Skeletal muscle tissue (tissue), 4 donors: ENCODE measurements around the gene RARRES1. TPM values are rescaled to one million over a fixed set of nuclear protein-coding genes. Genes with fewer than 3 reads are reported as not detected.
"Not testable (repeated sequence)": the region's sequence is repeated elsewhere in the genome, so short reads cannot be mapped to it uniquely, and the experiment has no call there.

Source experiments
- H3K27ac ChIP-seq: one replicate; pipeline ENCODE4 v1.7.0; 2013; ENCODE audit warnings: mild to moderate bottlenecking, low read depth, low read length, inconsistent platforms
- H3K27me3 ChIP-seq, 3 donors: one replicate each; pipeline ENCODE4 v1.7.0; 2013; ENCODE audit warnings: low read length in 3 of 3; ENCODE audit not compliant: control insufficient read depth in 3 of 3, insufficient read depth in 3 of 3
- H3K36me3 ChIP-seq, 3 donors: one replicate each; pipeline ENCODE4 v1.7.0; 2013; ENCODE audit warnings: low read length in 3 of 3; ENCODE audit not compliant: control insufficient read depth in 3 of 3, insufficient read depth in 3 of 3
- H3K4me1 ChIP-seq, 3 donors: one replicate each; pipeline ENCODE4 v1.7.0; 2013; ENCODE audit warnings: low read length in 3 of 3, mild to moderate bottlenecking in 3 of 3; ENCODE audit not compliant: control insufficient read depth in 3 of 3, insufficient read depth in 3 of 3
- H3K4me3 ChIP-seq, 3 donors: one replicate each; pipeline ENCODE4 v1.7.0; 2013; ENCODE audit warnings: low read length in 3 of 3
- H3K9ac ChIP-seq, 3 donors: one replicate each; pipeline ENCODE4 v1.7.0; 2013; ENCODE audit warnings: low read length in 3 of 3, mild to moderate bottlenecking in 3 of 3, moderate library complexity in 2 of 3, low read depth in 1 of 3
- H3K9me3 ChIP-seq, 3 donors: one replicate each; pipeline ENCODE4 v1.7.0; 2013; ENCODE audit warnings: low read length in 3 of 3; ENCODE audit not compliant: control insufficient read depth in 3 of 3
- total RNA-seq: library from RNA; depleted of rRNA; stranded (reverse); fragments of >200 nt; gene quantifications from one replicate; pipeline ENCODE4 v1.2.3, GENCODE V29; 2014
- donor health status: Osteomylitis.

The RARRES1 gene
- total RNA-seq, 1 donor from 2014 or later, result 1.6 TPM

DNA sequence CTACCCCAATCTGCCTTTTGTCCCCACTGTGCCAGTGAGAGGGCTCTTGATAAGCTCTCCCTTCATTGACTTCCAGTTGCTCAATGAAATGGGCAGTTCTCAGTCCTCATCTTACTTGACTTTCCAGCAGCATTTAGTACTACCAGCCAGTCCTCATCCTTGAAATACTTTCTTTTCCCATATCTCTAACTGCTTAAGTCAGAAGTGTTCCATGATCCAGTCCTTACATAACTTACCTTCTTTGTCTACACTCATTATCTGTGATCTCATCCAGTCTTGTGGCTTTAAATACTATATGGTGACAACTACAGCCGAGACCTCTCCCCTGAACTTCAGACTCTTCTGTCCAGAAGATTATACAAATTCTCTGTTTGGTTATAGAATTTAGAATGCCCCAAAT is 28.7 kb downstream of the RARRES1 start:
- H3K27ac ChIP-seq, result no peak overlapping the region
- no peaks in the 10 kb centered on the region for H3K9me3 ChIP-seq
- H3K9ac ChIP-seq, result no peak overlapping the region
- H3K36me3 ChIP-seq, result peaks cover 2 to 7% (median 4%) of the 10 kb centered on the region in 3 donors
- no peaks in the 10 kb centered on the region for H3K27me3 ChIP-seq
- H3K4me3 ChIP-seq, result no peak overlapping the region
- no peaks in the 10 kb centered on the region for H3K4me1 ChIP-seq

DNA sequence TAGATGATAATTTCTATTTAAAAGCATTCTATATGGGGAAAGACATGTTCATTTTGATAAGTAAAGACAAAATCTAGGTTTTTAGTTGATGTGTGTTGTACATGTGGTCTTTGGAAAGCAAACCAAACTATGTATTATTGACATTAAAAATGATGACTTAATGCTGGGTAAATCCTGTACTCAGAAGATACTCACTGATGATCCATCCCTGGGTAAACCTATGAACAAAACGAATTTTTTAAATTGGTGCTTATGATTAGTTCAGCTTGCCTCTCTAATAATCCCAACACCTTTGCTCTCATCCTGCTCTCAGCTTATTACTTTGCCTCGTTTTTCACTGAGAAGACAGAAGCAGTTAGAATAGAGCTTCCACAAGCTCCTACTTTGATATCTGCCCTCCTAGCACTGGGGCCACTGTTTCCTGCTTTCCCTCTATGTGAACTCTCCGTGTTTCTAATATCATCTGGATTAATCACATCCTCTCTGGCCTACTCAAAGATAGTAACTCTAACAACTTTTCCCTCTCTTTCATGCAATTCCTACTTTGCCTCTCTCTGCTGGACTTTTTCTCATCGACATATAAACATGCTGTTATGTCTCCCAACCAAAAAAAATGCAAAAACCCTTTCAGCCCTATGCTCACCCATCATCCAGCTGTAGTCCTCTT is 29.3 kb downstream of the RARRES1 start:
- Histone ChIP-seq H3K36me3 (peaks cover 0 to 3% (median under 1%) of the 10 kb centered on the region in 3 donors), H3K27me3 (no peaks in the 10 kb centered on the region), H3K4me1 (no peaks in the 10 kb centered on the region), H3K9ac (no peak overlapping the region), H3K4me3 (no peak overlapping the region), H3K9me3 (no peaks in the 10 kb centered on the region), H3K27ac (no peak overlapping the region)

DNA sequence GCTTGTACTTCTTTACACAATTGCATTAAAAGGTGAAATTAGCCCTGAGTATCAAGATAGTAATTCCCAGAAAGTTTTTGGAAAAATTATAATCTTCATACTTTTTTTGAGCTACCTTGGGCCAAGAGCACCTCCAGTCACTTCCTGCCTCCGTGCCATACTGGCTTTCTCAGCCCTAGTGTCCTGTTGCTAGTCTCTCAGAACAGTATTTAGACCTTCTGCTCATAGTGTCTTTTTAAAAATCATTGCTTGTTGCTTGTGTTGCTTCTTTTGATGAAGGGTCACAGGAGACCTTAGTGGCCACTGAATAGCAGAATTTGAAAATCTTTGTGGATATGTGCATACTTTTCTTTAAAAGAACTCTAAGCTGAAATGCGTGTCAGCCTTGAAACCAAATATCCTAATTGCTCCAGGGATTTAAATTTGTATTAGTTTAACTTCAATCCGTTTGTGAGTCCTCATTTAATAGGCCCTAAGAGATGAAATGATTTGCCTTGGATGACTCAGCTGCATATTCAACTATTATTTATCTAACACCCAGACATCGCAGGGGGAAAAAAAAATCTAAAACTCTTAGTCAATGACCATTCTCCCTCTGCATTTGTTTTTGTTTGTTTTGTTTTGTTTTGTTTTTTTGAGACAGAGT is 30.7 kb downstream of the RARRES1 start:
- H3K4me3 ChIP-seq, result no peak overlapping the region
- H3K27ac ChIP-seq, result no peak overlapping the region

DNA sequence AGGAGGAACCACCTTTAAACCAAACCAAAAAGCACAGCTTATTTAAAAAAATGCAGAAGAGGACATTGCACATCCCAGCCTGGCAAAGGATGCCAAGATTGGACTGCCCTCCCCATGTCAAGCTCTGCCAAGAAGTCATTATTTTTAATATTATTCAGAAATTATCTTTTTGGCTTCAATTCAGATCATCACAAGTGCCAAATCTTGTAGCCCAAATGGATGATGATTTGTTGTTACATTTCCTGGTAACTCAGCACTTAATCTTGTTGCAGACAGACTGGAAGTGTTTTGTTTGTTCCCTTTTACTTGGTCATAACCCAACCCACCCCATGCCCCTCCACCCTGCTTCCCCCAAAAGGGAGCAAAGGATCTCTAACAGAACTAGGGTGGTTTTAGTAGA is 31.7 kb downstream of the RARRES1 start:
- no peaks in the 10 kb centered on the region for H3K9me3 ChIP-seq
- H3K27me3 ChIP-seq, result no peaks in the 10 kb centered on the region
- no peak overlapping the region for H3K27ac ChIP-seq
- peaks cover 0 to 3% (median 0%) of the 10 kb centered on the region in 3 donors for H3K36me3 ChIP-seq
- H3K4me1 ChIP-seq, result no peaks in the 10 kb centered on the region
- no peak overlapping the region for H3K4me3 ChIP-seq
- no peak overlapping the region for H3K9ac ChIP-seq

More for the DNA sequence above, 30.7 kb downstream of the RARRES1 start:
- peaks cover 0 to 3% (median 0%) of the 10 kb centered on the region in 3 donors for H3K36me3 ChIP-seq
- no peaks in the 10 kb centered on the region for H3K4me1 ChIP-seq
- H3K9ac ChIP-seq, result no peak overlapping the region
- no peaks in the 10 kb centered on the region for H3K9me3 ChIP-seq
- no peaks in the 10 kb centered on the region for H3K27me3 ChIP-seq

DNA sequence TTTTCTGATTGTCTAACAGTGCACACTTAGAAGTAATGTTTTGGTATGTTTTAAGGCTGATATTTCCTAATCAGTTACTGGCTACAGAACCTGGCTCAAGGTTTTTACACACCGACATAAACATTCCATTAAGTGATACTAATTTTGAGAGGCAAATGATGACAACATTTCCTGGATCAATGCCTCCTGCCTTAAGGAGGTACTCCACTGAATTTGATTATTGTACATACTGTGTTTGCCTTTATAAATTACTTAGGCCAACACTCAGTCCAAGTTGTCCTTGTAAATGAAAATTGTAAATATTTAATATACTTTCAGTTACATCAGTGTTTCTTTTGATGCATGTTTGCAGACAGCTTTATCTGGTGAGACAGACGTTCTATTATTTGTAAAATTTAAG is 35.6 kb downstream of the RARRES1 start:
- Histone ChIP-seq H3K4me1 (no peaks in the 10 kb centered on the region), H3K4me3 (no peak overlapping the region), H3K36me3 (peaks cover 4 to 13% (median 7%) of the 10 kb centered on the region in 3 donors), H3K27me3 (no peaks in the 10 kb centered on the region), H3K27ac (no peak overlapping the region), H3K9me3 (no peaks in the 10 kb centered on the region), H3K9ac (no peak overlapping the region)

DNA sequence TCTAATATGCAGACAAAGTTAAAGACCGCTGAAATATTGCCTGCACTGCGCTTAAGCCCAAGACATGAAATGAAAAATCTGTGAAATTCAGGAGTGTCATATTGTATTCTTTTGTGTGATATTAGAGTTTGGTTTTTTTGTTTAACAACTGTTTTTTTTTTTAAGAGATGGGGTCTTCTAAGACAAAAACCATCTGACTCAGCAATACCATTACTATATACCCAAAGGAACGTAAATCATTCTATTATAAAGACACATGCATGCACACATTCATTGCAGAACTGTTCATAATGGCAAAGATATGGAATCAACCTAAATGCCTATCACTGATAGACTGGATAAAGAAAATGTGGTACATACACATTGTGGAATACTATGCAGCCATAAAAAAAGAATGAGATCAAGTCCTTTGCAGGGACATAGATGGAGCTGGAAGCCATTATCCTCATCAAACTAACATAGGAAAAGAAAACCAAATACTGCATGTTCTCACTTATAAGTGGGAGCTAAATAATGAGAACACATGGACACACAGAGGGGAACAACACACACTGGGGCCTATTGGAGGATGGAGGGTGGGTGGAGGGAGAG is 38.3 kb downstream of the RARRES1 start:
- not testable (repeated sequence) for H3K4me3 ChIP-seq, H3K9ac ChIP-seq, H3K27ac ChIP-seq, H3K27me3 ChIP-seq, H3K4me1 ChIP-seq, H3K9me3 ChIP-seq
- H3K36me3 ChIP-seq, result peaks cover 7 to 25% (median 14%) of the 10 kb centered on the region in 3 donors

DNA sequence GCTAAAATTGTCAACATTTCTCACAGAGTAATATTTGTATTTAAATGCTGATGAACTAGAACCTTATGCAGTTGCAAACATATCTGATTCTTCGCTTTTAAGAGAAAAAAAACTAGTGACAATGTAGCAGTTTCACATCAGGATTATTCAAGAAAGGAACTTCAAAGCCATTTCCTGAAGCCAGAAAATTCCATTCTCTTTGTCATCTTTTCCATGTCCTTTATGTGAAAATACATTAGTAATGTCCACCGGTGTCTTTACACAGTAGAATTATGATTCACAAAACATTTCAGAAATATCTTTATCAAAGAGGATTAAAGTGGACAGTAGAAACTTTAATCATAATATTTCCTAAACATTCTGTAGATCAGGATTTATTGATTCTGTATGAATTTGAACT is 47.1 kb downstream of the RARRES1 start:
- Histone ChIP-seq H3K9me3 (no peaks in the 10 kb centered on the region), H3K4me3 (no peak overlapping the region), H3K27ac (no peak overlapping the region), H3K9ac (no peak overlapping the region), H3K36me3 (peaks cover 0 to 12% (median 3%) of the 10 kb centered on the region in 3 donors), H3K4me1 (no peaks in the 10 kb centered on the region), H3K27me3 (no peaks in the 10 kb centered on the region)

DNA sequence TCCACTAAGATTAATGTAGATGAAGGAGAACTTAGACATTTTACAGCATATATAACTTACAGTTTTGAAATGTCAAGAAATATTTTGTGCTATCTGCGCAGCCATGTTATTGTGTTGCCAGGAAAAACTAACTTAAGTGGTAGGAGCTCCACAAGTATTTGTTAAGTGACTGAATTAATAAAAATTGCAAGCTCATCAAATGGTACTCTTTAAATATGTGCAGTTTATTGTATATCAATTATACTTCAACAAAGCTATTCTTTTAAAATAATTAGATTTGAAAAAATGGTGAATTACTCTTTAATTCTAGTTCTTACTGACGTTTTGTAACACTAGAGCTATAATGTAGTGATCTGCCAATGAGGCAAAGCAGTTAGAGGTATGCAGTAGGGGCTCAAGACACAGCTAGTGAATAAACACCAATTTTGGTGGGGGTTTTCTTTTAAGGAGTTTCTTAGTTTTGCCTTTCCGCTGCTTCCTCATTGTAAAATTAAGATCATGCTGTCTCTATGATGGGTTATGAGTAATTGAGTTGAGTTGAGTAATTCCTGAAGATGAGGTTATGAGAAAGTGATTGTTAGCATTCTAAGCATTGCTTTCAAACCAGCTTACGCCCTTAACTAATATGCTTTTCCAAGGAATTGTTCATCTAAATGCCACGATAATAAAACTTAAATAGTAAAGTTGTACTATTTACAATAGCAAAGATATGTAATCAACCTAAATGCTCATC is 48.9 kb downstream of the RARRES1 start:
- H3K4me1 ChIP-seq, result no peaks in the 10 kb centered on the region
- peaks cover 3 to 15% (median 8%) of the 10 kb centered on the region in 3 donors for H3K36me3 ChIP-seq
- no peaks in the 10 kb centered on the region for H3K9me3 ChIP-seq
- H3K27me3 ChIP-seq, result no peaks in the 10 kb centered on the region
- H3K4me3 ChIP-seq, result no peak overlapping the region
- H3K27ac ChIP-seq, result no peak overlapping the region
- no peak overlapping the region for H3K9ac ChIP-seq

DNA sequence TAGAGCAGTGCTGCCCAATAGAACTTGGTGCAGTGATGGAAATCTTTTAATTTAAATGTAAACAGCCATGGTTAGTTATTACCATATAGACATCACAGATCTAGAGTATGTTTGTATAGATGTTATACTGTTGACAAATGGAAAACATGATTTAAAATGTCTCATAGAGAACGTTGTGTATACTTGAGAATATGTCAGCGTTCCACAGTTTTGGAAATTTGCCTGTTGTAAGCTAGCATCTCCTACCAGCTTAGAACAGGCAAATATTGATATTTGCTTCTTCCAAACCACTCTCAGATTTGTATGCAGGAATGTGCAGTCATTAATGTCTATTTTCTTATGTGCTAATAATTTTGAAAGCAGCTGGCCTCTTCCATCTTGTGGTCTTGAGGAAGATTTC is 51.4 kb downstream of the RARRES1 start:
- H3K4me3 ChIP-seq, result no peak overlapping the region
- no peaks in the 10 kb centered on the region for H3K9me3 ChIP-seq
- no peaks in the 10 kb centered on the region for H3K27me3 ChIP-seq
- H3K9ac ChIP-seq, result no peak overlapping the region
- no peak overlapping the region for H3K27ac ChIP-seq
- peaks cover 3 to 18% (median 5%) of the 10 kb centered on the region in 3 donors for H3K36me3 ChIP-seq
- H3K4me1 ChIP-seq, result no peaks in the 10 kb centered on the region
